COLO668 (cell line): ENCODE results near the gene HARS2.
"Not testable (repeated sequence)": the region's sequence is repeated elsewhere in the genome, so short reads cannot be mapped to it uniquely, and the experiment has no call there.

Experiments
- DNase-seq: peaks from one replicate; lab custom pipeline; 2025; ENCODE audit not compliant: unreplicated experiment; lab: John Stamatoyannopoulos, UW

The HARS2 gene, protein sequence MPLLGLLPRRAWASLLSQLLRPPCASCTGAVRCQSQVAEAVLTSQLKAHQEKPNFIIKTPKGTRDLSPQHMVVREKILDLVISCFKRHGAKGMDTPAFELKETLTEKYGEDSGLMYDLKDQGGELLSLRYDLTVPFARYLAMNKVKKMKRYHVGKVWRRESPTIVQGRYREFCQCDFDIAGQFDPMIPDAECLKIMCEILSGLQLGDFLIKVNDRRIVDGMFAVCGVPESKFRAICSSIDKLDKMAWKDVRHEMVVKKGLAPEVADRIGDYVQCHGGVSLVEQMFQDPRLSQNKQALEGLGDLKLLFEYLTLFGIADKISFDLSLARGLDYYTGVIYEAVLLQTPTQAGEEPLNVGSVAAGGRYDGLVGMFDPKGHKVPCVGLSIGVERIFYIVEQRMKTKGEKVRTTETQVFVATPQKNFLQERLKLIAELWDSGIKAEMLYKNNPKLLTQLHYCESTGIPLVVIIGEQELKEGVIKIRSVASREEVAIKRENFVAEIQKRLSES

DNA sequence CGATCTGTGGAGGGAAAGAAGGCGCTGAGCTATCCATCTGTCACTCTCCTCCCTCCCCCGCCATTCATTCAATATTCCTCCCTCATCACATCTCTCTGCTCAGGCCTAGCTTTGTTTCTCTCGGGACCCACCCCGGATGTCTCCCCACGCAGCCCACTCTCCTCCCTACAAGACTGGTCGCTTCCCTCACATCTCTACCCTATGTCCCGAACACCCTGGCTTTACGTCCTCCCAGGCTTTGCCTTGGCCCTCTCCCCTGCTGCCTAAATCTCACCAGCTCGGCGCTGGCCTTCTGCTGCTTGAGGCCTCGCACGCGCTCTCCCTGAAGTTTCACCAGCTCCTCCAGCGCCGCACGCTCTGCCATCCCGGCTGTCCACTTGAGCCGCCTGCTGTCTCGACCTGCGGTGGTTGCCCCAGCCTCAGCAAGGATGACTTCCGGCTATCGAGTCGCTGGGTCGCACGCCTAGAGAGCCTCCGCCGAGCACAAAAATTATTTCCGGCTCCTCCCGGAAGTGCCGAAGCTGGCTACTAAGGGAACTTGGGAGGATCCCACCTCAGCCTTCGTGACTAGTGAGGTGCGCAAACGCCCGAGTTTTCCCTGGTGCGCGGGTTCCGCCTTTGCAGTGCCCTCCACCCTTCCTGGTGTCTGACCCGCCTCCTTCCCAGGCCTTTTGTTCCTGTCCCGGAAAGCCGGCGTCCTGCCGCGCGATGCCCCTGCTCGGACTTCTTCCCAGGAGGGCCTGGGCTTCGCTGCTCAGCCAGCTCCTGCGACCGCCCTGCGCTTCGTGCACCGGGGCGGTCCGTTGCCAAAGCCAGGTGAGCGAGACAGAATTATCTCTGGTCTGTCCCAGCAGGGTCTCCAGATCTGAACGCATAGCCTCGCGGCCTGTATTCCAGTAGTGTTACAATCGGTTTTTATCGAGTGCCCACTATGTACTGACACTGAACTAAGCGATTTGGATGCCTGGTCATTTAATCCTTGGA is at the start of gene HARS2, which contains the start of gene HARS1:
TSS of gene HARS2 (plus strand) at position 515 of the 984 bp plus-strand sequence. CDS start at position 709, 194 bp downstream.
TSS of gene HARS1 (minus strand) at position 430 of the 984 bp plus-strand sequence. CDS start at position 364, 66 bp downstream.
- DNase-seq: peak; percentile 86

DNA sequence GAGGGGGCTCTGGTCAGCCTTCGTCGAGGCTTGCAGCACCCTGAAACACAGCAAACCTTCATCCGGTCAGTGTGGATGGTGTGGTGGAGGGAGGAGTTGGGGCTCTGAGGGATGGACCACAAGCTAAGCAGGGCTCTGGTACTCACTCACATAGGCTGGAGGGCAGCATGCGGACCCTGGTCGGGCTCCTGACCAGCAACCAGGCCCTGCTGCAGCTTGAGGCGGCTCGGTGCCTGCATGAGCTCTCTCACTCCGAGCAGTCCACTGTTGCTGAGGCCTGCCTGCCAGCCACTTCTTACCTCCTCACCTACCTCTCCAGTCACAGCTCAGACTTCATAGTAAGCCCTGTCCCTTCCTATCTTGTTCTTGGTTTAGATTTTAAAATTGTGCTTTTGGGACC is 49.5 kb upstream of the HARS2 start:
- DNase-seq: no peak

DNA sequence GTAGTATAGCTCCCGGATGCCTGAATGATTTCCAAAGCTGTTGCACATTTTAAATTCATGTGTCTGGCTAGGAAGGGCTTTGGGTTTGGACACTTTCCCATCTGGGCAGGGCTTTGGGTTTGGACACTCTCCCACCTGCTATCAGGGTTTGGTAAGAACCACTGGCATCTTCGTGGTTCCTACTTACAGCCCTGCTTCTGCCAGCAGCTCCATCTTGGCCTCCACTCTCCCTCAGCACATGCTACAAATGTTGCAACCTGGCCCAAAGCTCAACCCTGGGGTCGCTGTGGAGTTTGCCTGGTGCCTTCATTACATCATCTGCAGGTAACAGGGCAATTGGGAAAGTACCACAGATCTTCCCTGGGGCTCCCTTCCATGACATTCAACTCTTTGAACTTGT is 48.5 kb upstream of the HARS2 start:
- DNase-seq: no peak

DNA sequence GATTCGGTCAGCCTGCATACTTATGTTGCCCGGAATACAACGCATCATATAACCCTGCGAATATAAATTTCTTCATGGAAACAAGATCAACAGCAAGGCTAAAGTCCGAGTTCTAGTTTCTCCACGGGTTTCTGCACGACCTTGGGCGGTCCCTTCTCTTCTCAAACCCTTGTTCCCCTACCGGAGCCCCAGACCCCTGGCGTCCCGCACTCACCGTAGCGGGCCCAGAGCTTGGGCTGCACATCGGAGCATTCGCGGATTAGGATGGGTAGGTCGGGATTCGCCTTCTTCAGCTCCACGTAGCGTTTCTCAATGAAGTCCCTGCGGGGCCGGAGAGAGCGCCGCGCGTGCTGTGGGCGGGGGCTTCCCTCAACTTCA is 44.2 kb upstream of the HARS2 start:
- DNase-seq: peak; percentile 17

DNA sequence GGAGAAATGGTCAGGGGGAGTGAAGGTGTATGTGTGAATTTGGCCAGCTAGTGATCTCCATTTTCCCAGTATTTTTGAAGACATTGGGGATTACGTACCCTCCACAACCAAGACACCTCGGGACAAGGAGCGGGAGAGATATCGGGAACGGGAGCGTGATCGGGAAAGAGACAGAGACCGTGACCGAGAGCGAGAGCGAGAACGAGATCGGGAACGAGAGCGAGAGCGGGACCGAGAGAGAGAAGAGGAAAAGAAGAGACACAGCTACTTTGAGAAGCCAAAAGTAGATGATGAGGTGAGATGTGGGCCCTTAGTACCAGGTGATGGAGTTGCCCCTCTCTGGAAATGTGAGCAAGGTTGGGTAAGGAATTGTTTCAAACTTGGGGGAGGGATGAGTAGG is 32.4 kb upstream of the HARS2 start:
- DNase-seq: no peak

DNA sequence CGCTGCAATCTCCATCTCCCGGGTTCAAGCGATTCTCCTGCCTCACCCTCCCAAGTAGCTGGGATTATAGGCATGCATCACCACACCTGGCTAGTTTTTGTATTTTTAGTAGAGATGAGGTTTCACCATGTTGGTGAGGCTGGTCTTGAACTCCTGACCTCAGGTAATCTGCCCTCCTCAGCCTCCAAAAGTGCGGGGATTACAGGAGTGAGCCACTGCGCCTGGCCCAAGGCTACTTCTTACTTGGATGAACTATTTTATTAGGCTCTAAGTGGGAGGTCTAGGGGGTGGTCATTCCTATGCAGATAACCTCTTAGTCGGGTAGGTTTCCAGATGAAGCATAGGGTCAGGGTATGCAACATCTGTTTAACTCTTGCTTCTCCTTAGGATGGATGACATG is 30.9 kb upstream of the HARS2 start:
- DNase-seq: not testable (repeated sequence)

DNA sequence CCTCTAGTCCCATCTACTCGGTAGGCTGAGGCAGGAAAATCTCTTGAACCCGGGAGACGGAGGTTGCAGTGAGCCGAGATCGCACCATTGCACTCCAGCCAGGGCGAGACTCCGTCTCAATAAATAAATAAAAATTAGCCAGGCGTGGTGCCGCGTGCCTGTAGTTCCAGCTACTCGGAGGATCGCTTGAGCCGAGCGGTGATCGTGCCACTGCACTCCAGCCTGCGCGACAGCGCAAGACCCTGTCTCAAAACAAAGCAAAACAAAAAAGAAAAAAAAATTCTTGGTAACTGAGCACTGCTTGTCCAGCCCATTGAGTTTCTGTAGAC is 27.3 kb upstream of the HARS2 start:
- no peak for DNase-seq

DNA sequence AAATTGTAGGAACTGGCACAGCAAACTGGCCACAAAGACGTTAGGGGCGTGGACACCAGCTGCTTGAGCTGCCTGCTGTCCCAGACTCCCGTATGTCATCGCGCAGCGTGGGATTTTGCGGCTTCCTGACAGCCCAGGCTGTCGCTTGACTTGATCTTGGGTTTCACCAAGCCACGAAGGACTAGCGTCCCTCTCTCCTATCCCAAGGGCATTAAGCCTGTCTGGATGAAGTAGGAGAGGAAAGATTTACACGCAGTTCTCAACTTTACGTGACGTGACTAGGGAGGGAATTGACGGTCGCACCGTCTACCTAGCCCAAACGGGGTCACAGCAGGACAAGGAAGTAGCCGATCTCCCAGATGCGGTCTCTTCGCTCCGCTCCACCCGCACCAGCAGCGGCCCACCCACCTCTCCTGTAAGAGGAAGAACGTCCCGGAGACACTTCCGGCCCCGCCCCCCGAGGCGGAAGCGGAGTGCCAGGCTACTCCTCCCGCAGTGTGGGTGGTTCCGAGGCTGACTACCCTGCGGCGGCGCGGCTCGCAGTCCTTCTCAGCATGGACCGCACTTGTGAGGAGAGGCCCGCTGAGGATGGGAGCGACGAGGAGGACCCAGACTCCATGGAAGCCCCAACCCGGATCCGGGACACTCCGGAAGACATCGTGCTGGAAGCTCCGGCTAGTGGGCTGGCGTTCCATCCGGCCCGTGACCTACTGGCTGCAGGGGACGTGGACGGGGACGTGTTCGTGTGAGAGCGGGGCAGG is 26.7 kb upstream of the HARS2 start, which contains the start of gene WDR55:
TSS of gene WDR55 (plus strand) at position 546 of the 761 bp plus-strand sequence. CDS start at position 555, 9 bp downstream.
- DNase-seq: peak; percentile 91

DNA sequence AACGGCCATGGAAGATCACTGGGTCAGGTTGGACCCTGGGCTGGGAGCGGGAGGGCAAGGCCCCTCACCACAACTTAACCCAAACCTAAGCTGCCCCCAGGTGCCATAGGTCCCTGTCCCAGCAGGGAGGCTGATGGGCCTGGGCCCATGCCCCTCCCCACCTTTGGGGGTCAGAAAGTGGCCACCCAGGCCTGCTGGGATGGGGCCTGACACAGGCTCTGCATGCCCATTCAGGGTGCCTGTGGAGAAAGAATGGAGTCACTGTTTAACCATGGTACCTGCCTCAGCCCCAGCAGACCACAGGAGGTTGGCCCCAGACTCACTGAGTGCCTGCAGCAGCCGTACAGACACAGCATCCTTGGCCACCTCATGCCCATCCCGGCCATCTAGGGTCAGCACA is 20.2 kb upstream of the HARS2 start:
- not testable (repeated sequence) for DNase-seq

DNA sequence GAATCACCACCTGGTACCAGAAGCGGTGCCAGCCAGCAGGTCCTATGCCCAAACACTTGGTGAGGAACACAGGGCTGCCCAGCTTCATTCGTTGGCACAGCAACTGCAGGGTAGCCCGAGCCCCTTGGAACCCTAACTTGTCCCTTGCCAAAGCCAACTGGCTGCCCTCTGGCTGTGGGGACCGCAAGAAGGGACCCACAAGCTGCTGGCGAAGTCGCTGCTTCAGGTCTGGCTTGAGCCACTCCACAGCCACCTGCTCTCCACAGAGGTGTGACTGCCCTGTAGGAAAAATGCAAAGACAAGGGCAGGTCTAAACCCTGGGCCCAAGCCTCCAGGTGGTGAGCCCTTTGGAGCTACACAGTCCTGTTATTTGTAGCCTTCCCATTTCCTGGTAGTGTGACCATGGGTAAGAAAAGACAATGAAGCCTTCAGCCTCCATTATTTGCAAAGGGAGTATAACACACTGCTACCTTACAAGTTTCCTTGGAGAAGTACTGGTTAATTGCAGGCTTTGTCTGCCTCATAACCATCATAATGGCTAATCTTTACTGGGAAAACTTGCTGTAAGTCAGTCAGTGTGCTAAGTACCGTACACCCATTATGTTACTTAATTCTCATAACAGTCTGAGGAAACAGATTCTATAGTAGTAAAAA is 19.7 kb upstream of the HARS2 start:
- DNase-seq: no peak

DNA sequence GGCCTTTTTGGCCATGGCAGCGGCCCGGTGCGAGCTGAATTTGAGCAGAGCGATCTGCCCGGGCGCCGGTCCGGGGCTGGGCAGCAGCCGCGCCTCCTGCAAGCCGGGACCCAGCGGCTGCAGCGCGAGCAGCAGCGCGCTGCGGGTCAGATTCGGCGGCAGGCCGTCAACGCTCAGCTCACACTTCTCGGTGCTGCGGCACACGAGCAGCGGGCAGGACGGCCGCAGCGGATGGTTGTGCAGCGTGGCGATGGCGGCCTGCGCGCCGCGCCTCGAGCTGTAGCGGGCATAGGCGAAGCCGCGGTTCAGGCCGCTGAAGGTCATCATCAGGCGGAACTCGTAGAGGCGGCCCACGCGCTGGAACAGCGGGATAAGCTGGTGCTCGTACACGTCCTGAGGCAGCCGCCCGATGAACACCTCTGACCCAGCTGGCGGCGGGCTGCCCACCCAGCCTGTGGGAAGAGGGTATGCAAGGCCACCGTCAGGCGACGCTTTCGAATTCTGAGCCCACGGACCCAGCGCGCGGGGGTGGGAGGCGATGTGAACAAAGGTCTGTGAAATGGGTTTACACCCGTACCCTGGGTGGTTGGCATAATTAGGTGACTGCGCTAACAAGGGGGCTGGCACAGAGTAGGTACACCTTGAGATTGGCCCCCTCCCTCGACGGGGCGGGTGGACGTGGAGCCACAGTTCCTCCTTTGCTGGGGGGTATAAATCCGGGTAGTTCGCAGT is 18.6 kb upstream of the HARS2 start:
- peak; percentile 29 for DNase-seq

DNA sequence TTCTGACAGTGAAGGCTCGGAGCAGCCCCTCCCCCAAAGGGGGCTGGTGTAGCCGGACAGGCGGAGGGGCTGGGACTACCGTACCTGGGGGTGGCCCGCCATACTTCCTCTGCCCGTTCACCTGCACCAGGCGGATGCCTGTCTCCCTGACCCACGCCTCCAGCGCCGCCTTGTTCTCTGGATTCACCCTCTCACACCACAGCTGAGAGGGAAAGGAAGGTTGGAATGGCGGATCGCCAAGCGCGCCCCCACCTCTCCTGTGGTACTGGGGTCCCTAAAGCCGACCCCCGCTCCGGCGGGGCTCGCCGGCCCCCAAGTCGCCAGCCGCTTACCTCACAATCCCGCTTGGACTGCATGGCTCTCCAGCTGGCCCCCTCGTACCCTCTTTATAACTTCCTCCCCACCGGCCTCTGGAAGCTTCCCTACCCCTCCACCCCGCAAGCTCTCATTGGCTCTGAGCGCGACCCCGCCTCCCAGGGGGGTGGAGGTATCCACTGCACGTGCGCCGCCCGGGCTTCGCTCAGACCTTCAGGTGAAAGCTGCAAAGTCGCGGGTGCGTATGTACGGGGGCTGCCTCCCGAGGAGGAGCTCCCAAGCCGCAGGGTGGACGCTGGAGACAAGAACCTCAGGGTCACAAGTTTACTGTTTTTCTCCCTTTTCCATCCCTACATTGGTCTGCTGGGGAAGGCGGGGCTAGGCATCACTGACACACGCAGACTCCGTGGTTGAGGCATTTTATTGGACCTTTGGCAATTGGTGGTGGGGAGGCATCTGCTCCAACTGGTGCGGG is 17.9 kb upstream of the HARS2 start, which contains the start of gene DND1:
TSS of gene DND1 (minus strand) at position 390 of the 790 bp plus-strand sequence. CDS start at position 356, 34 bp downstream.
- no peak for DNase-seq

DNA sequence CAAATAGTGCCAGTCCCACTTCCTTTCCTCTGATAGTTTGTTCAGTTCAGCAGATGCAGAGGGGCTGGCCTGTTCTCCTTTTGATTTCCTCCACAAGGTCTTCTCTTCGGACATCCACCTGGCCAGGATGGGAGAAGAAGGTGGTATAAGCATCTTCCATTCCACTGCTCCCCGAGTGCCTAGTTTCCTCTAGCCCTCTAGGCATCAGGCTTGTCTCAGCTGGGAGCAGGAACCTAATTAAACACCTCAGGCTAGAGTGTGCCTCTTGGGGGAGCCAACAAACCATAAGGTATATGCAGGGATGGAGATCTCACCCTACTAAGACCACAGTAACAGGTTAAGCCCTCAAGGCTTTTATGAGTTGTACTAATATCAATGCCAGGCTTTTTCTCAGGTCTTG is 17.0 kb upstream of the HARS2 start:
- no peak for DNase-seq

DNA sequence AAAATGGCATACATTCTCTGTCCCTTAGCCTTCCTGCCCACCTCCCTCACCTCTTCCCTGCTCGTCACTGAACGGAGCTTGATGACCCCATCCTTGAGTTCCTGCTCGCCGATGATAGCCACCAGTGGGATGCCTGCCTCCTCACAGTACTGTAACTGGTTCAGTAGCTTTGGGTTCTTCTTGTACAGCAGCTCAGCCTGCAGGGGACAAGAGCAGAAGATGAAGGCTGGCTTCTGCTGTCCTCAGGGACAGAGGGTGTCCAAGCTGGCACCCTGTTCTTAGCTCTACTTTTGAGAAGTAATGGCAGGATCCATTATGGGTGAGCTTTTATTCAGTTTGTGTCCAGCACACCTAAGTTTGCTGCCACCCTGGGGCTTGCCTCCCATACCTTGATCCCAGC is 16.6 kb upstream of the HARS2 start:
- DNase-seq: no peak

DNA sequence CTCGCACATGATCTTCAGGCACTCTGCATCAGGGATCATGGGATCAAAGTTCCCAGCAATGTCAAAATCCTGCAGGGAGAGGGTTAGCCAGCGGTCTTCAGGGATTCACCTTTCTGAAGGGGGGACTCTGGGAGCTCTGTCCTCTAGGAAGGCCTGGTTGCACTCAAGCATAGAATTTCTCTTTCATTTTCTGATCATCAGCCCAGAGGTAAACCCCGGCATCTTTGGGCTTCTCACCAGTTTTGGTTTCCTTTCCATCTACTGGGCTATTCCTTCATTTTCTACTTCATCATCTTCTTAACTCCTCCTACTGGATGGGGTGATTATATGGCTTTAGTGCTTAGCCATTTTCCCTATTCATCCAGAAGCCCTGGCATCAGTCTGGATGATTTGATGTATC is 13.3 kb upstream of the HARS2 start:
- DNase-seq: no peak

DNA sequence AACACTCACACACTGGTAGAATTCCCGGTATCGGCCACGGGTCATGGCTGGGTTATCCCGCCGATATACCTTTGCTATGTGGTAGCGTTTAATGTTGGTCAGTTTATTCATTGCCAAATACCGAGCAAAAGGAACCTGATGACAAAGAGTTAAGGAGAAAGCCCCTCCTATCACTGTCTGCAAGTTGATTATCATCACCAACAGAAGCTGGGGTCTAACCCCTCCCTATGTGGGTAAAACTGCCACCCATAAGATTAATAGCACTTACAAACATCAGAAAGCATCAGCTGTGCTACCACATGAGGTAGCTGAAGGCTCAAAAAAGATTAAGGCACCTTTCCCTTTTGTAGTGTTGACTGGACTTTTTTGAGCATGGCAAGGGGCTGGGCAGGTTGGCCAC is 12.3 kb upstream of the HARS2 start:
- no peak for DNase-seq

DNA sequence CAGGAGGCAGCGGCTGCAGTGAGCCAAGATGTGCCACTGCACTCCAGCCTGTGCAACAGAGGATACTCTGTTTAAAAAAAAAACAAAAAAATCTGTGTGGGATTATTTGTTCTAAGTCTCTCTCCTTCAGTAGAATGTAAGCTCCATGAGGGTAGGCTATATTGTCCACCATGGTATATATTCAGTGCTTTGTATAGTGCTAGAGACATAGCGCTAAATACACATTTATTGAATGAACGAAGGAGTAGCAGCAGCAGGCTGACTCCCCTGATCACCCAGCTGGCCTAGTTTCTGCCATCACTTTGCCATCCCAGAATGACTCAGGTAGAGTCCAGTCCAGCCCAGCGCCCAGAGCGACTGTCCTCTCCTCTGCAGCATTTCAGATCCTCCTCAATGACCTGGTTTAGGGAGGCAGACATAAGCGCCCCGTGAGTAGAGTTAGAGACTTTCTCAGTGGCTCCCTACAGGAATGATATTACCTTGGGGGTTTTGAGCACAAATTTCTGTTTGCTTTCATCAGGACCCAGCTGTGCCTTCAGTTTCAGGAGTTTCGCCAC is 801 bp upstream of the HARS2 start:
- DNase-seq: peak; percentile 4

DNA sequence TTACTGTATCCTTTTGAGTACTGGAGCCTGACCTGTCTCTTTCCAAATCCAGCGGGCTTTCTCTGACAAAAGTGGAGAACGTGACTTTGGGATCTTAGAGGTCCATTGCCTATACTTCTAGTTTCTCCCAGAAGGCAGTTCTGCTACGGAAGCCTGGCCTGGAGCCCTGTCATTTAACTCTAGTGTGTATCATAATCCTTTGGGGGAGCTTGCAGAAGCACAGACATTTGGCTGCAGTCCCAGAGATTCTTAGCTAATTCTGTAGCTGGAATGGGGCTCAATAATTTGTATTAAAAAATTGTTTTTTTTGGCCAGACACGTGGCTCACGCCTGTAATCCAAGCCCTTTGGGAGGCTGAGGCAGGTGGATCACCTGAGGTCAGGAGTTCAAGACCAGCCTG is 3.0 kb downstream of the HARS2 start:
- DNase-seq: no peak
